Measurements from ENCODE around the gene RACK1. TPM values are rescaled to one million over a fixed set of nuclear protein-coding genes. Genes with fewer than 3 reads are reported as not detected.

The RACK1 gene
- total RNA-seq, 2 experiments from 2014 or later = 2,077 to 5,614 TPM

DNA sequence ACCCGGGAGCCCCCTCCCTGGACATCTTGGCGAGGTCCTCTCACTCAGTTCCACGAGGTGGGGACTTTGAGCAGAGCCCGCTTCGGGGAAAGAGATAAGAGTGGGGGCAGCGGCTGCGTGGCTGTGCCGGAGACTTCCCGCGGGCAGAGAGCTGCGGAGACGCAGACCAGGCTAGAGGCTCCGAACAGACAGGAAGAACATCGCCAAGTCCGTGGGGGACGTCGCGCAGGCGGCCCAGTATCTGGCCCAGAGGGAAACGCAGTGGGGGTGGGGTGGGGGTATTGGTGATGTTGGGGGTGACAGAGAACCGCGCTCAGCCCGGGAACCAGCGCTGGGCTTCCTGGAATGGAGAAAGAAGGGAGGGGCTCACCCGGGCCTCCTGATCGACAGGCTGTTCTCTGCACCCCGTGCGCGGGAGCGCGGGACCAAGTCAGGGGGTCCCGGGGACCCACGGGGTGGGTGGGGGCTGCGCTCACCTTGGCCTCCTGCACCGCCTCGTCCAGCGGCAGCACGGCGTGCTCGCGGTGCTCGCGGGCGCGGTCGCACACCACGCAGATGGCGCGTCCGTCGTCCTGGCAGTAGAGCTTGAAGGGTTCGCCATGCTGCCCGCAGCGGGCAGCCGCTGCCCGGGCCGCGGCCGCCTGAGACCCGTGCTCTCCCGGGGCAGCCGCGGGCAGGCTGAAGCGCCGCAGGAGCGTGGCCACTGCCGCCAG, 39.4 kb downstream of the RACK1 start:
- ChIA-PET POLR2A (interaction anchor here (0.6 kb wide), 1 partner anchor 1386 kb away, joined by 6 read pairs; no protein-coding TSS in a partner anchor), CTCF (ENCODE audit: unreplicated experiment) (no interaction called here)
- Histone ChIP-seq H4K20me1 (ENCODE audit: insufficient read depth, low read length) (no peaks in the 10 kb centered on the region), H3K9me3 (ENCODE audit: low read length) (no peaks in the 10 kb centered on the region), H3K36me3 (ENCODE audit: insufficient read depth, low read length) (no peaks in the 10 kb centered on the region), H3K4me1 (ENCODE audit: insufficient read depth, low read length, poor library complexity, severe bottlenecking) (peaks cover 51% of the 10 kb centered on the region), H3K79me2 (ENCODE audit: insufficient read depth, low read depth, low read length) (no peaks in the 10 kb centered on the region), H3K27ac (ENCODE audit: low read depth, low read length, poor library complexity, severe bottlenecking) (no peak overlapping the region), H3K9me2 (ENCODE audit: insufficient read depth, low read length) (no peaks in the 10 kb centered on the region), H2AFZ (ENCODE audit: low read length) (peak overlapping the region; percentile 37; the same call in 1 of the 2 replicates), H3K4me3 (ENCODE audit: low read depth, low read length, poor library complexity, severe bottlenecking) (peak overlapping the region; percentile 59), H3K4me2 (ENCODE audit: low read length) (peak overlapping the region; percentile 80)
- intact Hi-C loops (cut with micrococcal nuclease; ENCODE audit: unreplicated experiment) = no loop called here
- TF ChIP-seq, protein P1, sequence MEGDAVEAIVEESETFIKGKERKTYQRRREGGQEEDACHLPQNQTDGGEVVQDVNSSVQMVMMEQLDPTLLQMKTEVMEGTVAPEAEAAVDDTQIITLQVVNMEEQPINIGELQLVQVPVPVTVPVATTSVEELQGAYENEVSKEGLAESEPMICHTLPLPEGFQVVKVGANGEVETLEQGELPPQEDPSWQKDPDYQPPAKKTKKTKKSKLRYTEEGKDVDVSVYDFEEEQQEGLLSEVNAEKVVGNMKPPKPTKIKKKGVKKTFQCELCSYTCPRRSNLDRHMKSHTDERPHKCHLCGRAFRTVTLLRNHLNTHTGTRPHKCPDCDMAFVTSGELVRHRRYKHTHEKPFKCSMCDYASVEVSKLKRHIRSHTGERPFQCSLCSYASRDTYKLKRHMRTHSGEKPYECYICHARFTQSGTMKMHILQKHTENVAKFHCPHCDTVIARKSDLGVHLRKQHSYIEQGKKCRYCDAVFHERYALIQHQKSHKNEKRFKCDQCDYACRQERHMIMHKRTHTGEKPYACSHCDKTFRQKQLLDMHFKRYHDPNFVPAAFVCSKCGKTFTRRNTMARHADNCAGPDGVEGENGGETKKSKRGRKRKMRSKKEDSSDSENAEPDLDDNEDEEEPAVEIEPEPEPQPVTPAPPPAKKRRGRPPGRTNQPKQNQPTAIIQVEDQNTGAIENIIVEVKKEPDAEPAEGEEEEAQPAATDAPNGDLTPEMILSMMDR (conservative IDR thresholded peaks at IDR 0.05; ENCODE audit: low read length) = no peak
- no peak for TF ChIP-seq EZH2phosphoT487 (IDR thresholded peaks at IDR 0.05; ENCODE audit: borderline replicate concordance, low read depth, low read length)
- no TSS peak for BruUV-seq (replicated peaks)
- no peak for DNase-seq (ENCODE audit: low spot score)

DNA sequence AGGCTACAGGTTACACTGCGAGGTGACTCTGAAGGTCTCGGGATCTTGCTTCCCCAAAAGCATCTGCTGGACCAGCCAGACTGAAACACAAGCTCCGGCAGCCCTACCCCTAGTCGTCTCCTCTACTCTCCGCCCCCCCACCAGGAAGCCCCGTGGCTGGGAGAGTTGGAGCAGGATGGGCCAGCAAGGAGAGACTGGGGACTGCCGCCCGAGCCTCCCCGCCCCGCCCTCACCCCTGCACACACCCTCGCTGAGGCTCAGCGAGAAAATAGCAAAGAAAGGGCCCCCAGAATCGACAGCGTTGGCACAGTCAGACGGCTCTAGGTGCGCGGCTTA, 40.0 kb downstream of the RACK1 start:
- ChIA-PET POLR2A (interaction anchor here (0.6 kb wide), 1 partner anchor 1386 kb away, joined by 6 read pairs; no protein-coding TSS in a partner anchor), CTCF (ENCODE audit: unreplicated experiment) (no interaction called here)
- Histone ChIP-seq H3K4me2 (ENCODE audit: low read length) (peak overlapping the region; percentile 80), H3K4me1 (ENCODE audit: insufficient read depth, low read length, poor library complexity, severe bottlenecking) (peaks cover 57% of the 10 kb centered on the region), H3K27ac (ENCODE audit: low read depth, low read length, poor library complexity, severe bottlenecking) (no peak overlapping the region), H3K36me3 (ENCODE audit: insufficient read depth, low read length) (no peaks in the 10 kb centered on the region), H2AFZ (ENCODE audit: low read length) (peak overlapping the region; percentile 37; the same call in 1 of the 2 replicates), H4K20me1 (ENCODE audit: insufficient read depth, low read length) (no peaks in the 10 kb centered on the region), H3K9me2 (ENCODE audit: insufficient read depth, low read length) (no peaks in the 10 kb centered on the region), H3K4me3 (ENCODE audit: low read depth, low read length, poor library complexity, severe bottlenecking) (peak overlapping the region; percentile 59), H3K79me2 (ENCODE audit: insufficient read depth, low read depth, low read length) (no peaks in the 10 kb centered on the region), H3K9me3 (ENCODE audit: low read length) (no peaks in the 10 kb centered on the region)
- BruUV-seq (replicated peaks) = no TSS peak
- TF ChIP-seq, protein P1 (conservative IDR thresholded peaks at IDR 0.05; ENCODE audit: low read length) = no peak
- TF ChIP-seq EZH2phosphoT487 (IDR thresholded peaks at IDR 0.05; ENCODE audit: borderline replicate concordance, low read depth, low read length) = no peak
- intact Hi-C loops (cut with micrococcal nuclease; ENCODE audit: unreplicated experiment) = no loop called here
- no peak for DNase-seq (ENCODE audit: low spot score)

DNA sequence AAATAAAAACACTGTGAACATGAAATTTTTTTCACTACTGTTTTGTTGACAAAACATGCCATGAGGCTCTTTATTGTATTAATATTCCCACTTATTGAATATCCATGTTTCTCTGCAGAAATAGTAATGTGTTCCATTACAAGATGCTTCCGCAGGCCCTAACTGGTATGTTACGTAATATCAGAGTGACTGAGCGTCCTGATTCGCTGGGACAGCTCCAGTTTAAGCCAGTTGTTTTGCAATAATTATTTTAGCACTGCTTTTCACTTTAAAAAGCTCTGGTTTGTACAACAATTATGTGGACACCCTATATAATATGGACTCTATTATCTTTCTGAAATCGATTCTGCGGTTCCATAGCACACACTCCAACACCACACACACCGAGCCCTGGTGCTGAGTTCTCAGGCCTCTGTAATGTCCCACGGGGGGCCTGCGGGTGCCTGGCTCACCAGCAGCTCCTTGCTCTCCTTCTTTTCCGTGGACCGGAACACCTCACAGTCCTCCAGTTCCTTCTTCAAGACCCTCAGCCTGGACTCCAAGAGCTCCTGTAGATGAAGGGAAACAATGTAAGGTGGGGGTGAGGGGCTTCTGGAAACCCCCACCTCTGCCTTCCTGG, 40.5 kb downstream of the RACK1 start:
- DNase-seq (ENCODE audit: low spot score) = no peak
- H3K4me3 ChIP-seq (ENCODE audit: low read depth, low read length, poor library complexity, severe bottlenecking) = no peak overlapping the region
- TF ChIP-seq, protein P1 (conservative IDR thresholded peaks at IDR 0.05; ENCODE audit: low read length) = 0 out of 2 replicates have a peak, but pooled peaks have one; percentile 23
- TF ChIP-seq EZH2phosphoT487 (IDR thresholded peaks at IDR 0.05; ENCODE audit: borderline replicate concordance, low read depth, low read length) = no peak
- POLR2A ChIA-PET = interaction anchor here (0.6 kb wide), 1 partner anchor 1385 kb away, joined by 6 read pairs; no protein-coding TSS in a partner anchor
- no peaks in the 10 kb centered on the region for H3K9me3 ChIP-seq (ENCODE audit: low read length)
- H3K27ac ChIP-seq (ENCODE audit: low read depth, low read length, poor library complexity, severe bottlenecking) = no peak overlapping the region
- CTCF ChIA-PET (ENCODE audit: unreplicated experiment) = interaction anchor here (1.1 kb wide), 1 partner anchor 11 kb away, joined by 4 read pairs; no protein-coding TSS in a partner anchor
- no TSS peak for BruUV-seq (replicated peaks)
- intact Hi-C loops (cut with micrococcal nuclease; ENCODE audit: unreplicated experiment) = no loop called here
- no peaks in the 10 kb centered on the region for H3K9me2 ChIP-seq (ENCODE audit: insufficient read depth, low read length)
- H3K36me3 ChIP-seq (ENCODE audit: insufficient read depth, low read length) = no peaks in the 10 kb centered on the region
- peak overlapping the region; percentile 80; the same call in 1 of the 2 replicates for H3K4me2 ChIP-seq (ENCODE audit: low read length)
- no peaks in the 10 kb centered on the region for H4K20me1 ChIP-seq (ENCODE audit: insufficient read depth, low read length)
- peaks cover 61% of the 10 kb centered on the region for H3K4me1 ChIP-seq (ENCODE audit: insufficient read depth, low read length, poor library complexity, severe bottlenecking)
- H3K79me2 ChIP-seq (ENCODE audit: insufficient read depth, low read depth, low read length) = no peaks in the 10 kb centered on the region
- no peak overlapping the region for H2AFZ ChIP-seq (ENCODE audit: low read length)
